Measurements from ENCODE around the gene NEU4.
"Not testable (repeated sequence)": the region's sequence is repeated elsewhere in the genome, so short reads cannot be mapped to it uniquely, and the experiment has no call there.

NEU4 gene

GRCh38 chr2:241777170-241777685 is 31.8 kb upstream of the NEU4 start:
- Histone ChIP-seq H3K9me3 (replicated peaks; ENCODE audit: low read length) (no peaks in the 10 kb centered on the region), H3K4me2 (ENCODE audit: low read length) (no peak overlapping the region), H3K4me1 (ENCODE audit: control insufficient read depth, insufficient read depth, low read length) (peaks cover 14% of the 10 kb centered on the region), H3K36me3 (ENCODE audit: insufficient read depth, low read length) (no peaks in the 10 kb centered on the region), H3K4me3 (ENCODE audit: low read length) (no peak overlapping the region), H3K27me3 (ENCODE audit: control insufficient read depth, insufficient read depth, low read length) (peaks cover 6% of the 10 kb centered on the region), H3K9ac (ENCODE audit: low read depth, low read length) (no peak overlapping the region)

GRCh38 chr2:241777686-241778627 is 31.0 kb upstream of the NEU4 start:
- H3K4me2 ChIP-seq (ENCODE audit: low read length), result no peak overlapping the region
- H3K9me3 ChIP-seq (replicated peaks; ENCODE audit: low read length), result no peaks in the 10 kb centered on the region
- H3K4me3 ChIP-seq (ENCODE audit: low read length), result no peak overlapping the region
- peaks cover 14% of the 10 kb centered on the region for H3K4me1 ChIP-seq (ENCODE audit: control insufficient read depth, insufficient read depth, low read length)
- H3K36me3 ChIP-seq (ENCODE audit: insufficient read depth, low read length), result no peaks in the 10 kb centered on the region
- no peak overlapping the region for H3K9ac ChIP-seq (ENCODE audit: low read depth, low read length)
- peaks cover 6% of the 10 kb centered on the region for H3K27me3 ChIP-seq (ENCODE audit: control insufficient read depth, insufficient read depth, low read length)

GRCh38 chr2:241780939-241781569 is 27.9 kb upstream of the NEU4 start:
- Histone ChIP-seq H3K4me1 (ENCODE audit: control insufficient read depth, insufficient read depth, low read length) (no peaks in the 10 kb centered on the region), H3K4me2 (ENCODE audit: low read length) (no peak overlapping the region), H3K9ac (ENCODE audit: low read depth, low read length) (no peak overlapping the region), H3K27me3 (ENCODE audit: control insufficient read depth, insufficient read depth, low read length) (peaks cover 3% of the 10 kb centered on the region), H3K36me3 (ENCODE audit: insufficient read depth, low read length) (no peaks in the 10 kb centered on the region), H3K9me3 (replicated peaks; ENCODE audit: low read length) (no peaks in the 10 kb centered on the region), H3K4me3 (ENCODE audit: low read length) (no peak overlapping the region)

- H3K27me3 ChIP-seq (ENCODE audit: control insufficient read depth, insufficient read depth, low read length); H3K4me1 ChIP-seq (ENCODE audit: control insufficient read depth, insufficient read depth, low read length); H3K4me2 ChIP-seq (ENCODE audit: low read length): not testable (repeated sequence)
Observed at GRCh38 chr2:241782053-241782452, 26.9 kb upstream of the NEU4 start.

GRCh38 chr2:241788135-241788534 is 20.9 kb upstream of the NEU4 start:
- Histone ChIP-seq H3K4me3 (ENCODE audit: low read length) (no peak overlapping the region), H3K9me3 (replicated peaks; ENCODE audit: low read length) (no peaks in the 10 kb centered on the region), H3K4me2 (ENCODE audit: low read length) (no peak overlapping the region), H3K9ac (ENCODE audit: low read depth, low read length) (no peak overlapping the region), H3K36me3 (ENCODE audit: insufficient read depth, low read length) (no peaks in the 10 kb centered on the region), H3K27me3 (ENCODE audit: control insufficient read depth, insufficient read depth, low read length) (peaks cover 35% of the 10 kb centered on the region), H3K4me1 (ENCODE audit: control insufficient read depth, insufficient read depth, low read length) (no peaks in the 10 kb centered on the region)

More at GRCh38 chr2:241782053-241782452, 26.9 kb upstream of the NEU4 start:
- H3K9ac ChIP-seq (ENCODE audit: low read depth, low read length); H3K4me3 ChIP-seq (ENCODE audit: low read length); H3K36me3 ChIP-seq (ENCODE audit: insufficient read depth, low read length); H3K9me3 ChIP-seq (replicated peaks; ENCODE audit: low read length): not testable (repeated sequence)

- no peaks in the 10 kb centered on the region for H3K9me3 ChIP-seq (replicated peaks; ENCODE audit: low read length)
- no peaks in the 10 kb centered on the region for H3K4me1 ChIP-seq (ENCODE audit: control insufficient read depth, insufficient read depth, low read length)
- H3K4me2 ChIP-seq (ENCODE audit: low read length), result no peak overlapping the region
- H3K4me3 ChIP-seq (ENCODE audit: low read length), result no peak overlapping the region
- H3K9ac ChIP-seq (ENCODE audit: low read depth, low read length), result no peak overlapping the region
- no peaks in the 10 kb centered on the region for H3K36me3 ChIP-seq (ENCODE audit: insufficient read depth, low read length)
- H3K27me3 ChIP-seq (ENCODE audit: control insufficient read depth, insufficient read depth, low read length), result peaks cover 35% of the 10 kb centered on the region
Observed at GRCh38 chr2:241788572-241788971, 20.4 kb upstream of the NEU4 start.

GRCh38 chr2:241791385-241791784 is 17.6 kb upstream of the NEU4 start:
- H3K9me3 ChIP-seq (replicated peaks; ENCODE audit: low read length); H3K4me3 ChIP-seq (ENCODE audit: low read length); H3K4me2 ChIP-seq (ENCODE audit: low read length); H3K9ac ChIP-seq (ENCODE audit: low read depth, low read length); H3K4me1 ChIP-seq (ENCODE audit: control insufficient read depth, insufficient read depth, low read length); H3K36me3 ChIP-seq (ENCODE audit: insufficient read depth, low read length): not testable (repeated sequence)
- H3K27me3 ChIP-seq (ENCODE audit: control insufficient read depth, insufficient read depth, low read length), result peaks cover 45% of the 10 kb centered on the region

GRCh38 chr2:241793385-241793784 is 15.6 kb upstream of the NEU4 start:
- H3K36me3 ChIP-seq (ENCODE audit: insufficient read depth, low read length), result no peaks in the 10 kb centered on the region
- H3K4me1 ChIP-seq (ENCODE audit: control insufficient read depth, insufficient read depth, low read length), result no peaks in the 10 kb centered on the region
- no peak overlapping the region for H3K4me2 ChIP-seq (ENCODE audit: low read length)
- H3K27me3 ChIP-seq (ENCODE audit: control insufficient read depth, insufficient read depth, low read length), result peaks cover 45% of the 10 kb centered on the region
- no peaks in the 10 kb centered on the region for H3K9me3 ChIP-seq (replicated peaks; ENCODE audit: low read length)
- no peak overlapping the region for H3K4me3 ChIP-seq (ENCODE audit: low read length)
- H3K9ac ChIP-seq (ENCODE audit: low read depth, low read length), result no peak overlapping the region

GRCh38 chr2:241794250-241794823 is 14.7 kb upstream of the NEU4 start:
- Histone ChIP-seq H3K4me2 (ENCODE audit: low read length) (no peak overlapping the region), H3K4me3 (ENCODE audit: low read length) (no peak overlapping the region), H3K36me3 (ENCODE audit: insufficient read depth, low read length) (no peaks in the 10 kb centered on the region), H3K9ac (ENCODE audit: low read depth, low read length) (no peak overlapping the region), H3K4me1 (ENCODE audit: control insufficient read depth, insufficient read depth, low read length) (no peaks in the 10 kb centered on the region), H3K27me3 (ENCODE audit: control insufficient read depth, insufficient read depth, low read length) (peaks cover 46% of the 10 kb centered on the region), H3K9me3 (replicated peaks; ENCODE audit: low read length) (no peaks in the 10 kb centered on the region)

- no peaks in the 10 kb centered on the region for H3K4me1 ChIP-seq (ENCODE audit: control insufficient read depth, insufficient read depth, low read length)
- H3K9ac ChIP-seq (ENCODE audit: low read depth, low read length), result no peak overlapping the region
- peaks cover 46% of the 10 kb centered on the region for H3K27me3 ChIP-seq (ENCODE audit: control insufficient read depth, insufficient read depth, low read length)
- H3K4me2 ChIP-seq (ENCODE audit: low read length), result no peak overlapping the region
- no peak overlapping the region for H3K4me3 ChIP-seq (ENCODE audit: low read length)
- H3K9me3 ChIP-seq (replicated peaks; ENCODE audit: low read length), result no peaks in the 10 kb centered on the region
- H3K36me3 ChIP-seq (ENCODE audit: insufficient read depth, low read length), result no peaks in the 10 kb centered on the region
Observed at GRCh38 chr2:241795021-241795999, 13.7 kb upstream of the NEU4 start.
